ENCODE data around the gene PRC1.

PRC1 gene

GRCh38 chr15:90918034-90918788 is 76.1 kb downstream of the PRC1 start:
- Histone ChIP-seq H3K4me3 (no peak overlapping the region), H3K27ac (no peak overlapping the region)

DNA sequence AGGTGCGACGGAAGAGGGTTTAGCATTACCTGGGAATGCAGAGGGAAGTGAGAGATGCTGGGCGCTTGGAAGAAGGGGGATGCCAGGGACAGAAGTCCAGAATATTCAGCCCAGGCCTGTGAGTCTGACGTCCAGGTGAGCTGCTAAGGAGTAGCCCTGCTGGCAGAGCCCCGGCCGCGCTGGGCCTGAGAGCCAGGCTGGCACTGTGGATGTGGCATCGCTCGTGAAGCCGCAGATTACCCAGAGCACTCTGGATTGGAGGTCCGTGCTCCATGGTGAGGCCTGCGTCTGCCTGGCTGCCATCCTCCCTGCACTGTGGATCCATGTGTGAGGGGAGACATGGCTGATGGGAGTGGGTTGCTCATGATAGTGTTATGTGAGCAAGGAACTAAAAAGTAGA is 76.8 kb downstream of the PRC1 start:
- H3K27ac ChIP-seq = no peak overlapping the region
- no peak overlapping the region for H3K4me3 ChIP-seq

DNA sequence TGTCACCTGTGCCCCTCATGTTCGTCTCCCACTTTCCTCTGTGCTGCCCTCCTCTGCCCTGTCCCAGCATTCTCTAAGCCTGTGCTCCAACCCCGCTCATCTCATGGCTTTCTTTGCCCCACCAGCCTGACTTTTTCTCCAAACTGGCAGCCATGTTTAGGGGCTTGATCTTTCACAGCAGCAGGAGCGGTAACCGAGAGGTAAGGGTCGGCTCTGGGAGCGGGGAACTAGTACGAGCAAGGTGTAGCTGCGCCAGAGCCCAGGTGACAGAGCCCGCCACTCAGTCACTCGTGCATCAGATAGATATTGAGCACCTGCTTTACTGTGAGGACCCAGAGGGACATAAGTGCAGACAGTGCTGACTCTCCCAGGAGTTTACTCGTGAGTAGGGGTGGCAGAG is 77.9 kb downstream of the PRC1 start:
- H3K27ac ChIP-seq = peak overlapping the region in 6 of 21 experiments; percentile 6 to 70 (median 41)
- no peak overlapping the region for H3K4me3 ChIP-seq

Data from skin epidermis (tissue), 12 donors.